ENCODE measurements around the gene CLEC7A.

The CLEC7A gene

DNA sequence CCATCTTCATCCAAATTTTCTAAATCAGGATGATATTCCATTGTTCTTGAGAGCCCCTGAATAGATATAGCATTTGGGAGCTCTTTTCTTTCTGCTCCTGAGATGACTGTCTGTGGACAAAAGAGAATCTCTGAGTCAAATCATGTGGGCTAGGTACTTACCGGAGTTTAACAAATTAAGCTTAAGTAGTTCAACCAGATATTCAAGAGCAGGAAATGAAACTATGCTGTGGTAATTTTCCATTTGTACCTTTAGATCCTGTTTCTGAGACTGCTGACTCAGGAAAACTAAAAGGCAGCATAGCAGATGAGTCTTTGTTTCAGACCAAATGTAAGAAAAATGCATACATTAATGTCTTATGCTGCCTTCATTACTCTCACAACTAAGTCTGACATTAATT, at the start of gene CLEC7A:
CLEC7A (minus strand) TSS at position 158 of the 400 bp plus-strand sequence; CDS start at position 41, 117 bp downstream.
- H2AFZ ChIP-seq (ENCODE audit: low read depth, low read length): no peak within 1 kb of the TSS
- TF ChIP-seq, protein P1, sequence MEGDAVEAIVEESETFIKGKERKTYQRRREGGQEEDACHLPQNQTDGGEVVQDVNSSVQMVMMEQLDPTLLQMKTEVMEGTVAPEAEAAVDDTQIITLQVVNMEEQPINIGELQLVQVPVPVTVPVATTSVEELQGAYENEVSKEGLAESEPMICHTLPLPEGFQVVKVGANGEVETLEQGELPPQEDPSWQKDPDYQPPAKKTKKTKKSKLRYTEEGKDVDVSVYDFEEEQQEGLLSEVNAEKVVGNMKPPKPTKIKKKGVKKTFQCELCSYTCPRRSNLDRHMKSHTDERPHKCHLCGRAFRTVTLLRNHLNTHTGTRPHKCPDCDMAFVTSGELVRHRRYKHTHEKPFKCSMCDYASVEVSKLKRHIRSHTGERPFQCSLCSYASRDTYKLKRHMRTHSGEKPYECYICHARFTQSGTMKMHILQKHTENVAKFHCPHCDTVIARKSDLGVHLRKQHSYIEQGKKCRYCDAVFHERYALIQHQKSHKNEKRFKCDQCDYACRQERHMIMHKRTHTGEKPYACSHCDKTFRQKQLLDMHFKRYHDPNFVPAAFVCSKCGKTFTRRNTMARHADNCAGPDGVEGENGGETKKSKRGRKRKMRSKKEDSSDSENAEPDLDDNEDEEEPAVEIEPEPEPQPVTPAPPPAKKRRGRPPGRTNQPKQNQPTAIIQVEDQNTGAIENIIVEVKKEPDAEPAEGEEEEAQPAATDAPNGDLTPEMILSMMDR (IDR thresholded peaks at IDR 0.05; ENCODE audit: low read depth, low read length): no peak
- peak; percentile 87; the same call in 1 of the 2 replicates for TF ChIP-seq EZH2phosphoT487 (IDR thresholded peaks at IDR 0.05; ENCODE audit: low read depth)
- no peak within 1 kb of the TSS for H3K27ac ChIP-seq (ENCODE audit: low read length)
- 0 out of 2 replicates have a peak within 1 kb of the TSS, but pooled peaks have one; percentile 14 for H3K4me3 ChIP-seq (ENCODE audit: low read length)
- peaks cover 56% of the 10 kb centered on the region for H3K27me3 ChIP-seq (ENCODE audit: low read depth, low read length)
- H3K9ac ChIP-seq (ENCODE audit: low read length): no peak within 1 kb of the TSS
- no peaks in the 10 kb centered on the region for H3K79me2 ChIP-seq (ENCODE audit: low read length)
- H4K20me1 ChIP-seq (ENCODE audit: insufficient read depth, low read length): no peaks in the 10 kb centered on the region
- peaks cover 33% of the 10 kb centered on the region for H3K4me1 ChIP-seq (ENCODE audit: low read length)
- peak within 1 kb of the TSS; percentile 55 for H3K4me2 ChIP-seq (ENCODE audit: low read length)
- no peaks in the 10 kb centered on the region for H3K9me3 ChIP-seq (ENCODE audit: insufficient read depth, low read length)
- no peaks in the 10 kb centered on the region for H3K36me3 ChIP-seq (replicated peaks; ENCODE audit: low read depth, low read length)

DNA sequence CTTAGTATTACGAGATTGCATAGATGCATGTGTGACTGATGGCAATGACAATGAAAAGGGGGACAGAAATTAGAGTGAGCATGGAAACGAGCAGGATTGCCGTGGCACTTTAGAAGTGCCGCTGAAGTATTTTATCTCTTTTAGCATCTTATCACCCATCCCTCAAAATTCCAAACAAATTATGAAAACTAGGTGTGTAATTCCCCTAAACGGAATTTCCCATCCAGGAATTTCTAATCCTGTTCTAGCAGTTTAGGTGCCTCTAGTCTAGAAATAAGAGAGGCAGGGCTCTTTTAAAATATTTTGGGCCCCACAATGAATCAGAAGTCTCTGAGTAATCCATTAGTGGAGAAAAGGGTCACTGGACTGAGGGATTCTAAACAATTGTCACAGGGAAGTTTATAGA, 49.8 kb upstream of the CLEC7A start:
- H3K79me2 ChIP-seq (ENCODE audit: low read length): no peaks in the 10 kb centered on the region
- H3K9me3 ChIP-seq (ENCODE audit: insufficient read depth, low read length): no peaks in the 10 kb centered on the region
- H3K36me3 ChIP-seq (replicated peaks; ENCODE audit: low read depth, low read length): no peaks in the 10 kb centered on the region
- no peaks in the 10 kb centered on the region for H4K20me1 ChIP-seq (ENCODE audit: insufficient read depth, low read length)
- no peak overlapping the region for H3K9ac ChIP-seq (ENCODE audit: low read length)
- no peaks in the 10 kb centered on the region for H3K4me1 ChIP-seq (ENCODE audit: low read length)
- H3K27me3 ChIP-seq (ENCODE audit: low read depth, low read length): peaks cover 69% of the 10 kb centered on the region
- no peak overlapping the region for H2AFZ ChIP-seq (ENCODE audit: low read depth, low read length)
- no peak for TF ChIP-seq EZH2phosphoT487 (IDR thresholded peaks at IDR 0.05; ENCODE audit: low read depth)
- TF ChIP-seq, protein P1 (IDR thresholded peaks at IDR 0.05; ENCODE audit: low read depth, low read length): no peak
- no peak overlapping the region for H3K4me2 ChIP-seq (ENCODE audit: low read length)
- H3K4me3 ChIP-seq (ENCODE audit: low read length): no peak overlapping the region
- no peak overlapping the region for H3K27ac ChIP-seq (ENCODE audit: low read length)

DNA sequence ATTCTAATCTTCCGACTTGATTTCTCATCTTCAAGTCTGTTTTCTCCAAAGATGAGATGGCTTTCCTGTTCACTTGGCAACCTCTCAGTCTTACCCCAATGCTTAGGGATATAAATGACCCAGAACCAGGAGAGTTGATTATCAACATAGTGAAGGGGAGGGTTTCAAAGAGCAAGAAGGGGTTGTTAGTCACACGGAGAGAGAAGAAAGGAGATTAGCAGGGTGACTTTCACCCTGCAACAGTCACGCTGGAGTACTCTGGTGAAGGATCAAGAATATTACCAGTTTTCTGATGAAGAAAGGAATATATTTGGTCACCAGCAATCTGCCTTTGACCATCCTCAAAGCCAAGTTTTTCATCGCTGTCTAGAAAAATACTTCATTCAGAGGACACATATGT, 48.8 kb upstream of the CLEC7A start, which contains the start of gene TMEM52B:
TMEM52B (plus strand) TSS at position 212 of the 400 bp plus-strand sequence. CDS start 543 bp downstream, outside the sequence.
- no peaks in the 10 kb centered on the region for H3K9me3 ChIP-seq (ENCODE audit: insufficient read depth, low read length)
- H3K79me2 ChIP-seq (ENCODE audit: low read length): no peaks in the 10 kb centered on the region
- H3K27me3 ChIP-seq (ENCODE audit: low read depth, low read length): peaks cover 60% of the 10 kb centered on the region
- TF ChIP-seq, protein P1 (IDR thresholded peaks at IDR 0.05; ENCODE audit: low read depth, low read length): no peak
- TF ChIP-seq EZH2phosphoT487 (IDR thresholded peaks at IDR 0.05; ENCODE audit: low read depth): no peak
- no peak within 1 kb of the TSS for H3K4me2 ChIP-seq (ENCODE audit: low read length)
- no peak within 1 kb of the TSS for H3K4me3 ChIP-seq (ENCODE audit: low read length)
- H3K27ac ChIP-seq (ENCODE audit: low read length): no peak within 1 kb of the TSS
- no peak within 1 kb of the TSS for H3K9ac ChIP-seq (ENCODE audit: low read length)
- H3K36me3 ChIP-seq (replicated peaks; ENCODE audit: low read depth, low read length): no peaks in the 10 kb centered on the region
- H2AFZ ChIP-seq (ENCODE audit: low read depth, low read length): no peak within 1 kb of the TSS
- no peaks in the 10 kb centered on the region for H4K20me1 ChIP-seq (ENCODE audit: insufficient read depth, low read length)
- H3K4me1 ChIP-seq (ENCODE audit: low read length): no peaks in the 10 kb centered on the region

DNA sequence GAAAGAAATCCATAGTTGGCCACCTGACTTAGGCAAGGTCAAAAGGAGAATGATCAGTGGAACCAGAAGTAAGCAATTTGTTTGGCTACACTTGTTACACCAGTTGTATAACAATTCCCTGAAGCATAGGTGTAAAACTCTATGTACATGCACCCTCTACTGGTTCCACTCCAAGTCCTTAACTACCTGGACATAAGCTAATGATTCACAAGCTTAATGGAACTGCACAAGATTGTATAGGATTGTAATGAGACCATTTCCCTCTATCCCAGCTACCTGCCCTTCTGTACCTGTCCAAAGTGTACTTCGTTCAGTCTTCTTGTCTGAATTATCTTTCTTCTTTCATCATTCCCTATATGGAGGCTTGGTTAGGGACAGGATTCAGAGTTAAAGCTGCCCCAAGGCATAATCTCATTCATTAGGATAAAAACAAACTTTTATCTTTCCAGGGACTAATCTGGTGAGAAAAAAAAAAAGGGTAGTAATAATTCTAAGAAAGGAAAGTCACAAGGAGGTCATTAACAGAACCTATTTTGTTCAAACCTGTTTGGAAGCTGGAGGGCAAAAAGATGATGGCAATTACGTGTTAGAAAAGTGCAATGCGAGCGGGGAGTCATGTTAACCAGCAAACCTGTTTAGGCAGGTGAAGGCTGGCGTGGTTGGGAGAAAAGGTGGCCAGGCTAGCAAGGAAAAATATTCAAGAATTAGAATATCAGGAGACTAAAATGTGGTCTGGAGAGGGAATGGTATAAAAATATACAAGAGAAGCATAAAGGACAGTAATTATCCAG, 46.0 kb upstream of the CLEC7A start:
- no peaks in the 10 kb centered on the region for H3K9me3 ChIP-seq (ENCODE audit: insufficient read depth, low read length)
- no peaks in the 10 kb centered on the region for H3K79me2 ChIP-seq (ENCODE audit: low read length)
- H3K9ac ChIP-seq (ENCODE audit: low read length): no peak overlapping the region
- no peaks in the 10 kb centered on the region for H4K20me1 ChIP-seq (ENCODE audit: insufficient read depth, low read length)
- no peak overlapping the region for H3K4me3 ChIP-seq (ENCODE audit: low read length)
- no peaks in the 10 kb centered on the region for H3K4me1 ChIP-seq (ENCODE audit: low read length)
- no peak overlapping the region for H3K27ac ChIP-seq (ENCODE audit: low read length)
- H3K27me3 ChIP-seq (ENCODE audit: low read depth, low read length): peaks cover 64% of the 10 kb centered on the region
- H3K4me2 ChIP-seq (ENCODE audit: low read length): no peak overlapping the region
- TF ChIP-seq, protein P1 (IDR thresholded peaks at IDR 0.05; ENCODE audit: low read depth, low read length): peak; percentile 18; the same call in 1 of the 2 replicates
- no peak for TF ChIP-seq EZH2phosphoT487 (IDR thresholded peaks at IDR 0.05; ENCODE audit: low read depth)
- H2AFZ ChIP-seq (ENCODE audit: low read depth, low read length): no peak overlapping the region
- H3K36me3 ChIP-seq (replicated peaks; ENCODE audit: low read depth, low read length): no peaks in the 10 kb centered on the region
